GM21390 (cell line): ENCODE results near the gene UGT3A2.
"Not testable (repeated sequence)": the region's sequence is repeated elsewhere in the genome, so short reads cannot be mapped to it uniquely, and the experiment has no call there.

Source experiments
- ATAC-seq: cut with Tn5 transposase; IDR thresholded peaks from one replicate; pipeline ENCODE4 v1.9.1; 2021; ENCODE audit not compliant: unreplicated experiment

UGT3A2 gene

GRCh38 chr5:36055984-36056383 is 10.7 kb downstream of the UGT3A2 start:
- ATAC-seq = no peak

GRCh38 chr5:36054647-36055046 is 12.0 kb downstream of the UGT3A2 start:
- no peak for ATAC-seq

- ATAC-seq = no peak
Observed at GRCh38 chr5:36052538-36052937, 14.1 kb downstream of the UGT3A2 start.

- ATAC-seq = no peak
Observed at GRCh38 chr5:36049949-36050348, 16.7 kb downstream of the UGT3A2 start.

GRCh38 chr5:36047384-36048160 is 19.1 kb downstream of the UGT3A2 start:
- ATAC-seq = no peak

GRCh38 chr5:36045895-36046294 is 20.8 kb downstream of the UGT3A2 start:
- no peak for ATAC-seq

- ATAC-seq = no peak
Observed at GRCh38 chr5:36041537-36041845, 25.2 kb downstream of the UGT3A2 start.

GRCh38 chr5:36040651-36041536 is 25.8 kb downstream of the UGT3A2 start:
- no peak for ATAC-seq

- ATAC-seq = no peak
Observed at GRCh38 chr5:36035696-36036095, 31.0 kb downstream of the UGT3A2 start.

- ATAC-seq = not testable (repeated sequence)
Observed at GRCh38 chr5:36034536-36035134, 32.0 kb downstream of the UGT3A2 start.

GRCh38 chr5:36033486-36033885 is 33.2 kb downstream of the UGT3A2 start:
- no peak for ATAC-seq

- ATAC-seq = no peak
Observed at GRCh38 chr5:36033047-36033446, 33.6 kb downstream of the UGT3A2 start.

GRCh38 chr5:36031223-36031622 is 35.5 kb downstream of the UGT3A2 start:
- ATAC-seq = no peak

GRCh38 chr5:36029914-36030313 is 36.8 kb downstream of the UGT3A2 start:
- no peak for ATAC-seq

- ATAC-seq = no peak
Observed at GRCh38 chr5:36028816-36029465, 37.7 kb downstream of the UGT3A2 start.

GRCh38 chr5:36027711-36028110 is 39.0 kb downstream of the UGT3A2 start:
- no peak for ATAC-seq

GRCh38 chr5:36026706-36027465 is 39.8 kb downstream of the UGT3A2 start:
- no peak for ATAC-seq

- not testable (repeated sequence) for ATAC-seq
Observed at GRCh38 chr5:36022246-36022645, 44.4 kb downstream of the UGT3A2 start.

GRCh38 chr5:36019584-36019983 is 47.1 kb downstream of the UGT3A2 start:
- ATAC-seq = not testable (repeated sequence)

GRCh38 chr5:36017622-36018021 is 49.1 kb downstream of the UGT3A2 start:
- no peak for ATAC-seq

- ATAC-seq = no peak
Observed at GRCh38 chr5:36017004-36017403, 49.7 kb downstream of the UGT3A2 start.
